HG03097 (cell line): ENCODE results near the gene CLEC16A.
"Not testable (repeated sequence)": the region's sequence is repeated elsewhere in the genome, so short reads cannot be mapped to it uniquely, and the experiment has no call there.

Experiments used
- ATAC-seq: cut with Tn5 transposase; IDR thresholded peaks from one replicate; pipeline ENCODE4 v1.9.1; 2021; ENCODE audit not compliant: unreplicated experiment, low FRiP score

The CLEC16A gene

DNA sequence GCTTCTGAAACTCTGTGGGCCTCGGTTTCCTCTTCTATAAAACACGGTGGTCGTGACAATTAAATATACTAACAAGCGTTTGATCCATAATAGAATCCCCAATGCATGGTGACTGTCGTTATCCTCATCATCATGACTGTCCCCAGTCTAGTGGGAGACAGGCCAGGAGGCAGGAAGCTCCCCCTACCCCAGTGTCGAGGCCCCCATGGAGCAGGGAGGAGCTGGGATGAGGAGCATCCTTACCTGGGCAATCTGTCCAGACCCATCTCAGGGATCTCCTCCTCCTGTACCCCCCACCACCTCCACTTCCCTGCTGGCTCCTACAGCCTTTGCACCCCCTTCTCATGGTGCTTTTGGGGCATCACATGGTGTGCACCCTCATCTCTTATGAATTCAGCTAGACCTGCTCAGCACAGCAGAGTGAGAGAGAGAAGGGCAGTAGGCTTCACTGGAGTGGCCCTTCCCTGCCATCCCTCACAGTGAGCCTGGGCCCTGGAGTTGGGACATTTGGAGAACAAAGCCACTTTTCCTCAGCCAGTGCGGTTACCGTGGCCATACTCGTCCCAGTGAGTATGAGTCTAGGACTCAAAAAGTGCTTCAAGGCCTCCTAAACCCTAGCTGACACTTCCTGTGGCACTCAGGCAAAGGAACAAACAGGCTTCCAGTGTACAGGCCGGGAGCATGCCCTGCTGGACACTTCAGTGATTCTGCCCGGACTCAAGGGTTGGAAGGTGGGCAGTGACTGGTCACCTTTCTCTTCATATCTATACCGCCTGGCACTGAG is 148.6 kb downstream of the CLEC16A start:
- ATAC-seq: no peak

DNA sequence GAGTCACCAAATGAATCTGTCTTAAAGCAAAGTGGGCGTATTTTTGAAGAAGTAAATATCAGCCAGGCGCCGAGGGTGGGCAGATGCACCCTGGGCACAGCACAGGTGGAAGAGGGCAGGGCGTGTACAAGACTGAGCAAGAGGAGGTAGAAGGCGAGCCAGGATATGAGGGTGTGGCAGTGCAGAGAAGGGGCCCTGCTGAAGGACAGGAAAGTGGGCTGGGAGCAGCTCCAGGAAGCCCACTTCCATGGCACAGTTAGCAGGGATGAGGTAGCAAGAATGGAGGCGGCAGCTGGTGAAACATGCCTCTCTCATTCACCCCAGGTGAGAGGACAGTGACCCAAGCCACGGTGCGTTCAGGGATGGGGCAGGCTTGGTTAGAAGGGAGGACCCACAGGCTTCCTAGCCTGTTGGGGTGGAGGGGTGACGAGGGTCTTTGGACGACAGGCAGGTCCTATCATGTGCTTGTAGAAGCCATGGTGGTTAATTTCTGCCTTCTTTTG is 149.3 kb downstream of the CLEC16A start:
- no peak for ATAC-seq

GRCh38 chr16:11094075-11094856 is 149.9 kb downstream of the CLEC16A start:
- ATAC-seq: peak; percentile 47

- no peak for ATAC-seq
Observed at GRCh38 chr16:11094857-11095565, 150.6 kb downstream of the CLEC16A start.

DNA sequence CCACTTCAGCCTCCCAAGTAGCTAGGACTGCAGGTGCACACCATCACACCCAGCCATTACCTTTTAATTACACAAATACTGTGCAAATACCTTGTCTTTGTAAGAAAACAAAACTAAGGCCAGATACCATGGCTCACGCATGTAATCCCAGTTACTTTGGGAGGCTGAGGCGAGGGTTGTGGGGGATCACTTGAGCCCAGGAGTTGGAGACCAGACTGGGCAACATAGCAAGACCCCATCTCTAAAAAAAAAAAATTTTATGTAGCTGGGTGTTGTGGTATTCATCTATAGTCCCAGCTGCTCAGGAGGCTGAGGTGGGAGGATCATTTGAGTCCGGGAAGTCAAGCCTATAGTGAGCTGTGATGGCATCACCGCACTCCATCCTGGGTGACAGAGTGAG is 151.6 kb downstream of the CLEC16A start:
- ATAC-seq: no peak

DNA sequence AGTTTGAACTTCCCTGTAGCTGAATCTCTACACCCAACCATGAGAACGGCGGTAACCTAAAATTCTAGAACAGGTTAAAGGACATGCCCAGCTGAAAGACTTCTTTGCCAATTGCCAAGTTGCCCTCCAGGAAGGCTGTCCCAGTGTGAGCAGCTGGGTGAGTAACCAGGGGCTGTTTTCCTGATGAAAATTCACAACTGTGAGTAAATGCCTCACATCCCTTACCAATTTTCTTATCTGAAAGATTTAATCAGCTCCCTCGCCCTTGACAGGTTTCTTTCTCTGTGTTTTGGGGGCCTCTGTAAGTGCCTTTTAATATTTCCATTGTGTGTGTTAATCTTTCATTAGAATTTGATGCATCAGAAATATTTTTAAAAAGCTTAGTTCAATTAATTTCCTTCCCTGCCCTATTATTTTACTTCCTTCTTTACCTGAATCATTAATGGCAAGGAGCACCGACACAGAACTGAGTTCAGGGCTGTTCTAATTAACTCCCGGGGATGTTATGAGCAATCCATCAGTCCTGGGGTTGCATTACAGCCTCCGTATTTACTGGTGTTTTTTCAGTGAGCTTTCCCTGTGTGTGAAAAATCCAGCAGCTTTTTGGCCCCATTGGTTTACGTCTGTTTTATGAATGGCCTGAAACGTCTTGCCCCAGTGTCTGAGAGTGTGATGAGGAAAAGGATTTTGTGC is 152.9 kb downstream of the CLEC16A start:
- no peak for ATAC-seq

DNA sequence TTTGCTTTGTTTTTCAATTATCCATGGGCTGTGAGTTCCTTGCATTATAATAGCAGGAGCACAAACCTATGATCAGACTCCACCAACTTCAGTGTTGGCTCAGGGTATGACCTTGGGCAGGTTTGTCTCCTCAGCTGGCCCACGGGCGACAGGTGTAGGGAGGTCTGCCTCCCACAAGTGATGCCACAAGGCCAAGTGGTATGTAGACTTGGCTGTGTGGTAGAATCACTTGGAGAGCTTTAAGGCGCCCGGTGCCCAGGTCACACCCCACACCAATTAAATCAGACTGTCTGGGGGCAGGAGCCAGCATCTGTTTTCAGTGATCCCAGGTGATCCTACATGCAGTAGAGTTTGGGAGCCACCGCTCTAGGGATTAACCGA is 153.4 kb downstream of the CLEC16A start:
- ATAC-seq: no peak

DNA sequence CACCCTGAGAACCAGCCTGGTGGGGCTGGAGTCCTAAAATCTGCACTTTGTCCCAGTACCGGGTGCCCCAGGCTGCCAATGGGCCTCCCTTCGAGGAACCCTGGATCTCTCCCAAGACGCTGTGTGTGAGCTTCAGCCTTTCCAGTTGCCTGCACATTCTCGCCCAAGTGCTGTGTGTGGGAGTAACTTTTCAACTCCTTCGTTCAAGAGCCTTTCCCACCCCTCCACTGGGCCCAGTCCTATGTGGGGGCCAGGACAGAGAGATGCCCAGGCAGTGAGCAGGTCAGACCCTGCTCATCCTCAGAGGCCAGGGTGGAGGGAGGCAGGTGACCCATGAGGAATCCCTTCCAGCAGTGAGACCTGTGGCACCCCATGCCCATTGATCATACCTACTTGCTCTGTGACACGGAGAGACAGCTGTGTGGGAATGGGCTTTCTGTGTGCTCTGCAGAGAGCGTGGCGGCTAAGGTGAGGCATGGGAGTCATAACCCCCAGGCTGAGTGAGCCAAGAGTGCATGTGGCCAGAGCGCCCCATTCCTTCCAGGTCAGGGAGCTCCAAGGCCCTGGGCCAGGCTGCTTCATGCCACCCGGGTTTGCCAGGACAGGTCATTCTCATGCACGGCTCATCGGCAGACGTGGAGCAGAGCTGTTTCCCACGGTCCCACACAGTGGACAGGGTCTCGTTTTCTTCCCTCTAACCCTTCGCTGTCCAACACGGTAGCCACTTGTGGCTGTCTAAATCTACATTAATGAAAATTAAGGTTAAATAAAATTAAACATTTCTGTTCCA is 154.4 kb downstream of the CLEC16A start:
- ATAC-seq: no peak

GRCh38 chr16:11099672-11100205 is 155.4 kb downstream of the CLEC16A start:
- no peak for ATAC-seq

GRCh38 chr16:11100239-11100750 is 155.9 kb downstream of the CLEC16A start:
- ATAC-seq: no peak

GRCh38 chr16:11101283-11101682 is 156.9 kb downstream of the CLEC16A start:
- no peak for ATAC-seq

DNA sequence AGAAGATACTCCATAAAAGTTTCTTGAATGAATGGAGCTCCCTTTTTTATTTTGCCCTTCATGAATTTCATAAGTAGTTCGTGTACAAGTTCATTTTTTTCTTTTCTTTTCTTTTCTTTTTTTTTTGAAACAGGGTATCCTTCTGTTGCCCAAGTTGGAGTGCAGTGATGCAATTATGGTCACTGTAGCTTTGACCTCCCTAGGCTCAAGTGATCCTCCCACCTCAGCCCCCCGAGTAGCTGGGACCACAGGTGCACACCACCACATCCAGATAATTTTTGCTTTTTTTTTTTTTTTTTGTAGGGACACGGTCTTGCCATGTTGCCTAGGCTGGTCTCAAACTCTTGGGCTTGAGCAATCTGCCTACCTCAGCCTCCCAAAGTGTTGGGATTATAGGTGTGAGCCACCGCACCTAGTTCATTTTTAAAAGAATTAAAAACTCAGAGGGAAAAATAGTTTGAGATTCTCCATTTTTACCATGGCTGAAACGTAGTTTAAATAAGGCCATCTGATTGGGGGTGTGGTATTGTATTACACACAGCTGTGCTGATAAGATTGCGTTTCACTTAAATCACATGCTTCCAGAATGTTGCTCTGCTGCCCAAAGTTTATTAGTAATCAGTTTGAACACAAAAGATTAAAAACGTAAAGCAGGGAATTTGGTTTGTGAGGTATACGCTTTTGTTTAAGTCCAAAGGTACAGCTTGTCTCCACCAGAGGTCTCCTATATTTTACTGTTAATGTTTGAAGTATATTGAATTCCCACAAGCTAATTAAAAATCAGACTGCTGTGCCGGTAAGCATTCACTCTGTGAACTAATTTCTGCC is 157.5 kb downstream of the CLEC16A start:
- ATAC-seq: no peak

- ATAC-seq: no peak
Observed at GRCh38 chr16:11102523-11102898, 158.1 kb downstream of the CLEC16A start.

DNA sequence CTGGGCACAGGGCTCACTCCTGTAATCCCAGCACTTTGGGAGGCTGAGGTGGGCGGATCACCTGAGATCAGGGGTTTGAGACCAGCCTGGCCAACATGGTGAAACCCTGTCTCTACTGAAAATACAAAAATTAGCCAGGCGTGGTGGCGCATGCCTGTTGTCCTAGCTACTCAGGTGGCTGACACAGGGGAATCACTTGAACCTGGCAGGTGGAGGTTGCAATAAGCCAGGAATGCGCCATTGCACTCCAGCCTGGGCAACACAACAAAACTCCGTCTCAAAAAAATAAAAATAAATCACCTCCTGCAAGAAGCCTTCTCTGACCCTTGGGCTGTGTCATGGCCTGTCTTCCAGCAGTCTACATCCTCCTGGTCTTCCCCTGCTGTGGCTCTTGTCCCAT is 158.9 kb downstream of the CLEC16A start:
- not testable (repeated sequence) for ATAC-seq

GRCh38 chr16:11104168-11105037 is 160.0 kb downstream of the CLEC16A start:
- ATAC-seq: no peak

DNA sequence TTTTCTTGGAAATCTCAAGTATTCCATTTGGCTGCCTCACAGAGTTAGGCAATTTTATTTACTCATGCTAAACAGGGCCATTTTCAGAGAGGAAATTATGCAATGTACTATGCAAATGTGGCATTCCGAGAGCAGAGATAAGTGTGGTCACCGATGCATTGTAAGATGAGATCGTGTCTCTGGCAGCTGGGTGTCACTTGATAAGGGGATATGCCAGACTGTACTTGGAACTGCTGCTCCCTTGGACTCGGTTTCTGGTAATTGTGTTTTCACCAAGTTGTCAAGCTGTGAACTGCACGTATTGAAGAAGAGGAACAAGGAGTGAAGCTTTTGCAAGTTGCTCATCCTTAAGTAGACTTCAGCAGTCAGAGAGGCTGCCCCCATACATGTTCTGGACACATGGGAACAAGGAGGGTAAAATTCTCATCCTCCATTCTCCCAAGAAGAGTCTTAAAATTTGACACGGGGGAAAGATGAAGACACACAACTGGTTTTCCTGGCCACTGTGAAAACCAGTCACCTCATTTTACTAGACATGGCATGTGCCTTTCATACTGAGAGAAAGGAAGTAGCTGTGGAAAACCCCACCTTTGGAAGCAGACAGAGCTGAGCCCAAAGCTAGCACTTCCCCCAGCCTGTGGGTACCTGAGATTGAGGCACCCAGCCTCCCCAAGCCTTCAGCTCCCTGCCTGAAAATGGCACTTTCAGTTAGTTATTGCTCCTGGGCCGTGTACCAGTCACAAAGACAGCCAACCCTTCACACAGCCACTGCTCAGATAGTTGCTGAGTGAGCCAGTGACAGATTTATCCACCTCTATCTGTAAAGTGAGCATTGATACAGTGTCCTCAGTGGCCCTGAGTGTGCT is 160.9 kb downstream of the CLEC16A start:
- peak; percentile 51 for ATAC-seq

DNA sequence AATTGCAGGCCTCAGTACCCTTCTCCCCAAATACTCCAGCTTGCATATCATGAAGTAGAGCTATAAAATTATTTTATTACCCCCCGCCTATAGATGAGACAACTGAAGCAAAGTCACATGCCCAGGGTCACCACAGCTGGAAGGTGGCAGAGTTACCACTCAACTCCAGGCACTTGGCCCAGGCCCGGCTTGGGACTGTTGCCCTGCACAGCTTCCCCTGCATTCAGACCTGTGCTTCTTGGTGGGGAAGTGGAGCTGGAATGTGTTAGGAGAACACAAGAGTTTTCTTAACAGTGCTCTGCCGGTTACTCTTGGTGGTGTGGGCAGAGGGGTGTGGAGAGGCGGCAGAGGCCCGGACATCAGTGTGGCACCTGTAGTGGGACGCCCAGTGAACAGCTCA is 162.4 kb downstream of the CLEC16A start:
- ATAC-seq: no peak
